ENCODE results near the gene SOAT1. TPM values are rescaled to one million over a fixed set of nuclear protein-coding genes. Genes with fewer than 3 reads are reported as not detected.

Gene SOAT1
- total RNA-seq, 1 donor from 2014 or later, result 10.3 TPM

DNA sequence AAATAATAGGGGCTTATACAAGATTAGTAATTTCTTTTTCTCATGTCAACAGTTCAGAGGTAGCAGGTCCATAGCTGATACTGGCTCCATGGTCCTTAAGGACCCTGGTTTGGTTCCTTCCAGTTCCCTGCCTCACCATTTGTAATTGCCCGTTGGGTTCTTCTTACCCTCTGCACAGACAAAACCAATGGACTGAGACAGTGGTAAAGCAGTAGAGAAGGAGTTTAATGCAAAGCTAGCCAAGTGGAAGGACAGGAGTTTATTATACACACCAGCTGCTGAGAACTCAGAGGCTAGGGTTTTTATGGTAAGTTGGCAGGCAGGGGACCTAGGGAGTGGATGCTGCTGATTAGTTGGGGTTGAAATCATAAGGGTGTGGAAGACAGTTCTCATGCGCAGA lies 36.3 kb downstream of the SOAT1 start:
- TF ChIP-seq POLR2AphosphoS5 (IDR thresholded peaks at IDR 0.05; ENCODE audit: insufficient read depth in 1 of 2, low read depth in 1 of 2) (no peak), POLR2A (IDR thresholded peaks at IDR 0.05) (no peak)
- TF ChIP-seq, protein P1, sequence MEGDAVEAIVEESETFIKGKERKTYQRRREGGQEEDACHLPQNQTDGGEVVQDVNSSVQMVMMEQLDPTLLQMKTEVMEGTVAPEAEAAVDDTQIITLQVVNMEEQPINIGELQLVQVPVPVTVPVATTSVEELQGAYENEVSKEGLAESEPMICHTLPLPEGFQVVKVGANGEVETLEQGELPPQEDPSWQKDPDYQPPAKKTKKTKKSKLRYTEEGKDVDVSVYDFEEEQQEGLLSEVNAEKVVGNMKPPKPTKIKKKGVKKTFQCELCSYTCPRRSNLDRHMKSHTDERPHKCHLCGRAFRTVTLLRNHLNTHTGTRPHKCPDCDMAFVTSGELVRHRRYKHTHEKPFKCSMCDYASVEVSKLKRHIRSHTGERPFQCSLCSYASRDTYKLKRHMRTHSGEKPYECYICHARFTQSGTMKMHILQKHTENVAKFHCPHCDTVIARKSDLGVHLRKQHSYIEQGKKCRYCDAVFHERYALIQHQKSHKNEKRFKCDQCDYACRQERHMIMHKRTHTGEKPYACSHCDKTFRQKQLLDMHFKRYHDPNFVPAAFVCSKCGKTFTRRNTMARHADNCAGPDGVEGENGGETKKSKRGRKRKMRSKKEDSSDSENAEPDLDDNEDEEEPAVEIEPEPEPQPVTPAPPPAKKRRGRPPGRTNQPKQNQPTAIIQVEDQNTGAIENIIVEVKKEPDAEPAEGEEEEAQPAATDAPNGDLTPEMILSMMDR (IDR thresholded peaks at IDR 0.05), result no peak
- Histone ChIP-seq H3K36me3 (peaks cover 0 to 4% of the 10 kb centered on the region in 2 donors), H3K27ac (no peak overlapping the region), H3K27me3 (no peaks in the 10 kb centered on the region), H3K4me3 (no peak overlapping the region), H3K4me1 (no peaks in the 10 kb centered on the region), H3K9me3 (no peaks in the 10 kb centered on the region)
- DNase-seq (ENCODE audit: extremely low spot score in 2 of 2), result no peak
- intact Hi-C loops (cut with DNase I), result no loop called here

DNA sequence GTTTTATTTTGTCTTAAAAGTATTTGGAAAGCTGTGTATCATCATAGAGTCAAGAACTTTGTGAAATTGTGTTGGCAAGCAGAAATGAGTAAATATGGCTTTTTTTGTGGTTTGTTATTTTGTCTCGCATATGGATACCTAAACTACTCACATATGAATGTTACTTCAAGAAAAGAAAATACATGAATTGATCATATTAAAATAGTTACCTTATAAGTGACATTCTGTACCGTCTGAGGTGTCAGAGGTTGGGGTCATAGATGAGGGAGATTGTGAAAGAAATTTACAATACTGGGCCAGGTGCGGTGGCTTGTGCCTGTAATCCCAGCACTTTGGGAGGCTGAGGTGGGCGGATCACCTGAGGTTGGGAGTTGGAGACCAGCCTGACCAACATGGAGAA lies 40.8 kb downstream of the SOAT1 start:
- no peaks in the 10 kb centered on the region for H3K4me1 ChIP-seq
- H3K36me3 ChIP-seq, result peaks cover 0 to 2% of the 10 kb centered on the region in 2 donors
- intact Hi-C loops (cut with DNase I), result no loop called here
- no peak overlapping the region for H3K27ac ChIP-seq
- no peaks in the 10 kb centered on the region for H3K27me3 ChIP-seq
- H3K4me3 ChIP-seq, result no peak overlapping the region
- no peak for DNase-seq (ENCODE audit: extremely low spot score in 2 of 2)
- TF ChIP-seq, protein P1 (IDR thresholded peaks at IDR 0.05), result no peak
- TF ChIP-seq POLR2AphosphoS5 (IDR thresholded peaks at IDR 0.05; ENCODE audit: insufficient read depth in 1 of 2, low read depth in 1 of 2), result no peak
- H3K9me3 ChIP-seq, result no peaks in the 10 kb centered on the region

DNA sequence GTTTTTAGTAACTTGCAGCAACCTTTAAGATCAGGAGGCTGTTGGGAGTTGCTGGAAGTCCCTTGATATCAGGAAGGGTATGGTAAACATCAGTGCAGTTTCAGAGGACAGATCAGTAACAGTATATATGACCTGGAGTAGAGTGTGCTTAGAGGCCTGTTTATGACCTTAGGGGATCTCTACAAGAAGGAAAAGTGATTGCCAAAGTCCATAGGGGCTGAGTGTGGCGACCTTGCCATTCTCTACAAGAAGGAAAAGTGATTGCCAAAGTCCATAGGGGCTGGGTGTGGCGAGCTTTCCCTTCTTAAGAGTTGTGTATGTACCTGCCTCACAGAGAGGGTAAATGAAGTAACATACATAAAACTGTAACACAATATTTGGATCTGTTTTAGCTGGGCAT lies 43.7 kb downstream of the SOAT1 start:
- no peak overlapping the region for H3K27ac ChIP-seq
- DNase-seq (ENCODE audit: extremely low spot score in 2 of 2), result no peak
- H3K36me3 ChIP-seq, result peaks cover 0 to 13% of the 10 kb centered on the region in 2 donors
- H3K27me3 ChIP-seq, result no peaks in the 10 kb centered on the region
- intact Hi-C loops (cut with DNase I), result no loop called here
- H3K9me3 ChIP-seq, result no peaks in the 10 kb centered on the region
- H3K4me3 ChIP-seq, result no peak overlapping the region
- TF ChIP-seq, protein P1 (IDR thresholded peaks at IDR 0.05), result no peak
- TF ChIP-seq POLR2AphosphoS5 (IDR thresholded peaks at IDR 0.05; ENCODE audit: insufficient read depth in 1 of 2, low read depth in 1 of 2) (no peak), POLR2A (IDR thresholded peaks at IDR 0.05) (no peak)
- H3K4me1 ChIP-seq, result no peaks in the 10 kb centered on the region

DNA sequence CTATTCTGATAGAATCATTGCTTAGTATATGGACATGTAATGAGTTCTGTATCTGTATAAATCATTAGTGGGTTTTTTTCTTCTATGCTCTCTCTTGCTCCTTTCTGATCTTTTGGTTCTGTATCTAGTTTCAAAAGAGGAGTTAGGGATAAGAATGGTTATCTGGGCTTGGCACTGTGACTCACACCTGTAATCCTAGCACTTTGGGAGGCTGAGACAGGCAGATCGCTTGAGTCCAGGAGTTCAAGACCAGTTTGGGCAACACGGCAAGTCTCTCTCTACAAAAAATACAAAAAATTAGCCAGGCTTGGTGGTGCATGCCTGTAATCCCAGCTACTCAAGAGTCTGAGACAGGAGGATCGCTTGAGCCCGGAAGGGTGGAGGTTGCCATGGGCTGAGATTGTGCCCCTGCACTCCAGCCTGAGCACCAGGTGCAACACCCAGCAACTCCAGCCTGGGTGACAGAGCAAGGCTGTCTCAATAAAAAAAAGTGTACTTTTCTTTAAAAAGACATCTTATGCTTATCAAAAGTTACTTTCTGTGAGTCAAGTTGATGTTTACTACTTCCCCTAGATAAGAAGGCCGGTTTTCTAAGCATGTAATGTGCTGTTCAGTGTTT lies 44.5 kb downstream of the SOAT1 start:
- intact Hi-C loops (cut with DNase I), result no loop called here
- H3K4me1 ChIP-seq, result no peaks in the 10 kb centered on the region
- no peak for DNase-seq (ENCODE audit: extremely low spot score in 2 of 2)
- H3K4me3 ChIP-seq, result no peak overlapping the region
- no peaks in the 10 kb centered on the region for H3K9me3 ChIP-seq
- no peak for TF ChIP-seq POLR2AphosphoS5 (IDR thresholded peaks at IDR 0.05; ENCODE audit: insufficient read depth in 1 of 2, low read depth in 1 of 2)
- peaks cover 0 to 13% of the 10 kb centered on the region in 2 donors for H3K36me3 ChIP-seq
- no peaks in the 10 kb centered on the region for H3K27me3 ChIP-seq
- H3K27ac ChIP-seq, result no peak overlapping the region

DNA sequence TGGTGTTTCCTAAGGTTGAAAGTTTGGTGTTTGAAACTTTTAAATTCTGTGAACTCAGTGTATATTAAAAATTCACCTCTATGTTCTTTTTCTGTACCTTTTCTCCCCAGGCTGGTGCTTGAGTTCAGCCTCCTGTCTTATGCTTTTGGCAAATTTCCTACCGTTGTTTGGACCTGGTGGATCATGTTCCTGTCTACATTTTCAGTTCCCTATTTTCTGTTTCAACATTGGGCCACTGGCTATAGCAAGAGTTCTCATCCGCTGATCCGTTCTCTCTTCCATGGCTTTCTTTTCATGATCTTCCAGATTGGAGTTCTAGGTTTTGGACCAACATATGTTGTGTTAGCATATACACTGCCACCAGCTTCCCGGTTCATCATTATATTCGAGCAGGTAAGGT lies 47.3 kb downstream of the SOAT1 start:
- Histone ChIP-seq H3K9me3 (no peaks in the 10 kb centered on the region), H3K4me1 (no peaks in the 10 kb centered on the region), H3K4me3 (no peak overlapping the region), H3K27ac (no peak overlapping the region), H3K27me3 (no peaks in the 10 kb centered on the region), H3K36me3 (peaks cover 0 to 24% of the 10 kb centered on the region in 2 donors)
- TF ChIP-seq, protein P1 (IDR thresholded peaks at IDR 0.05), result no peak
- no peak for TF ChIP-seq POLR2AphosphoS5 (IDR thresholded peaks at IDR 0.05; ENCODE audit: insufficient read depth in 1 of 2, low read depth in 1 of 2)
- TF ChIP-seq POLR2A (IDR thresholded peaks at IDR 0.05), result no peak
- DNase-seq (ENCODE audit: extremely low spot score in 2 of 2), result no peak
- intact Hi-C loops (cut with DNase I), result no loop called here

Measured in vagina (tissue), 2 donors.